Activated gamma-delta T cell (primary cell): Measurements from ENCODE around the gene PNMA8C.

Experiments
- DNase-seq: peaks from one replicate; lab custom pipeline; 2025; lab: John Stamatoyannopoulos, UW
- total RNA-seq, 2 donors: gene quantifications; one replicate each; lab custom pipeline; 2026; lab: John Stamatoyannopoulos, UW

The PNMA8C gene
- 0.13 to 0.20 reads per million in 2 donors for total RNA-seq

DNA sequence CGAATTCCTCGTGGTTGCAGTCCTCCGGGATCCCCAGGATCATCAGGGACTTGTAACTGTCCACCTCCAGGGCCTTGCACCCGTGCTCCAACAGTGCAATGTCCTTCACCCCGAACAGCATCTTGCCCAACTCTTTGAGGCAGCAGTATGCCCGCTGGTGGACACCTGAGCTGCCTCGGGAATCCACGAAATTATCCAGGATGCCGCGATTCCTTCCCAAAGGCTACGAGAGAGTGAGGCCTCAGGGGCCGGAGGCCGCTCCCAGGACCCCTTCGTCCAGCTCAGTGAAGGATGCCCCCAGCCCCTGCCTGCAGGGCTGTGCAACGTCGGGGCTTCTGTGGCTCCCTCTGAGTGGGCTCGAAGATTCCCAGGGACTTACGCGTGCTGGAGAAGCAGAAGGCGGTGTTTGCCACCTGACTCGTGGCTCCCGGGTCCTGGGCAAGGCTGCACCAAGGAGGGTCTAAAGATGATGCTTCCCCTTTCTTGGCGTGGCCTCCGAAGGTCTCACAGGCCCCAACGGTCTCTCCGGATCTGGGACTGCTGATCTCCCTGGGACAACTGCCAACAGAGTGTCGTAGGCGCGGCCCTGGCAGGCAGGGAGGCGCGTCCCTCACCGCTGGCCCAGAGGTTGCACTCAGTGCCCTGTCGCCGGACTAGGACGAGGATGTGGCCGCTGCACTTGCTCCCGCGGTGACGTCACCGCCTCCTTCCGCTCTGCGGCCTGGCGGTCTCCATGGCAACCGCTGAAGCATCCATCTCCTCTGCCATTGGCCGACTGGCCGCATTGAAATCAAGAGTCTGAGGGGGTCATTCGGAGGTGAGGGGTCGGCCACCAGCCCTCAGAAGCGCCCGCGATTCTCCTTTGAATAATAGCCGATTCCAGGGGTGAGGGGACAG, at the start of gene PNMA8C:
Gene PNMA8C, minus strand, starts transcription at position 698 of the 897 bp plus-strand sequence. Its CDS starts 577 bp downstream, at position 121.
- peak; percentile 28 for DNase-seq

DNA sequence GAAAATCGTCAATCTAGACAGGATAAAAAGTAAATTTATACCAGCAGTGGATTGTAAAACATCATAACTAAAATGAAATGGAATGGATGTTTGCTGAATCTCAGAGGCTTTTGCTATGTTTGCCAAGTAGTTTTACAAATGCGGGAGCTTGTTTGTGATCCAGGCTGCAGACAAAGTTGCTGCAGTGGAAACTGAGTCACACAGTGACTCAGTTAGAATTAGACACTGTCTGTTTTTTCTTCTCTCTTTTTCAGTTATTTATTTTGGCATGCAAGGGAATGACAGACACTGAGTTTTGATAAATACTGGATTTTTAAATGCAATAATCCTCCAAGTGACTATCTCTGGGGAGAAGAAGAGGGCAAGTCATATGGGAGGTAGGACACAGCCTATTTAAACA, 47.2 kb upstream of the PNMA8C start:
- no peak for DNase-seq

DNA sequence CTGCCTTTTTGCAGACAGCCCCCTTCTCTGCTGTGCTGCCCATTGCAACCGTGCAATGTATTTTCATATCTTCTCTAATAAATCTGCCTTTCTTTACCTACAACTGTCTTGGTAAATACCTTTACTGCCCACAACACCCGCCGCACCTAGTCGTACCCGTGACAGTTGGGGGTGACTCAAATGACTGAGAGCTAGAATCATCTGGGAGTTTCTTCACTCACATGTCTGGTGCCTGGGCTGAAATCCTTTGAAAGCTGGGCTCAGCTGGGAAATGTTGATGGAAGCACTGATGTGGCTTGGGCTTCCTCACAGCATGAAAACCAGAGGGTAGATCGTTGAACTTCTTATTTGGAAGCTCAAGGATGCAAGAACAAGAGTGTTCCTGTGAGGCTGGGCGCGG, 45.5 kb upstream of the PNMA8C start:
- no peak for DNase-seq

GRCh38 chr19:46472592-46472991, 43.9 kb upstream of the PNMA8C start:
- no peak for DNase-seq

DNA sequence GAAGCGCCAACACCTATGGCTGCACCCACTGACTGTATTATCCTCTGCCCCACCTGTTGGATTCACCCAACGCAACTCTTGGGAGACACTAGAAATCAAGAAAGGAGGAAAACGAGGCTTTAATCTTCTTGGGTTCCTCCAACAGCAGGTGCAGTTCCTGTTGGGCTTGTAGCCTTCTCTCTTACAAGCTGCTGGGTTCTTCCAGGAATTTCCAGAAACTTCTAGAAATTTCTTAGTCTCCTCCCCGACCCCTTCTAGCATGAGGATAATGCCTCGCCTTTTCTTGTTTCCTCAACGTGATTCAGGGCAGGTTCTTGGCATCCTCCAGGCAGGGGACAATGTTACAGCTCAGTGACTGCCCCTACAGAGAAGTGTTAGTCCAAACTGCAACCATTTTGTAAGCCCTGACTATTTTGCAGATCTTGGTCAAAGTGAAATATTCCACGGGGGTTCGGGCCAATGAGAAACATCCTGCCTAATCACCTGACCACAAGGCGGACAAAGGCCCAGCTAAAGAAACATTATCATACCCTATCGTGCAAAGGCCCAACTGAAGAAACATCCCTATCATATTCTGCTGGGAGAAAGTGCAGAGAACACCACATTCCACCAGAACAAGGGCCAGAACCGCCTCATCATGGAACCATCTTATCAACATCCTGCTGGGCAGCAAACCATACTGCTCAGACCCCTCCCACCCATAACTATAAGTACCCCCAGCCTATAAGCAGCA, 43.2 kb upstream of the PNMA8C start:
- DNase-seq, result no peak

- DNase-seq, result no peak
Observed at GRCh38 chr19:46471116-46471733, 42.5 kb upstream of the PNMA8C start, which contains the start of gene PNMA8A. PNMA8A (minus strand) TSS chr19:46471563; CDS start chr19:46471035, 528 bp downstream.

DNA sequence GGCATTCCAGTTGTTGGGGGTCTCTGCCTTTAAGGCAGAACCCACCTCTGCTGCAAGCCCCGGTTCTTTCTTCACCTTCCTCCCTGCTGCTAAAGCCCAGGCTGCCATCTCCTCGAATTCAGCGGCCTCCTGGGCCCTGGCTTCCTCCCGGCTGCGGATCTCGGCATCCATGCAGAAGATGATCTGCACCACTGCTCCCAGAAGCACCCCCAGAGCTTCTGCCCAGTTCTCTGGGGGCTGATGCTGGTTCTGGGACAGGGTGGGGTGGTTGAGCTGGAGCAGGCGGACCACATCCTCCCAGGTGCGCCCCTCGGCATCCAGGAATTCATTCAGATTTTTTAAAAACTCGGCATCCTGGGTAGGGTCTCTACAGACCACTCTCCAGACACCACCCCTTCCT, 41.6 kb upstream of the PNMA8C start:
- no peak for DNase-seq

DNA sequence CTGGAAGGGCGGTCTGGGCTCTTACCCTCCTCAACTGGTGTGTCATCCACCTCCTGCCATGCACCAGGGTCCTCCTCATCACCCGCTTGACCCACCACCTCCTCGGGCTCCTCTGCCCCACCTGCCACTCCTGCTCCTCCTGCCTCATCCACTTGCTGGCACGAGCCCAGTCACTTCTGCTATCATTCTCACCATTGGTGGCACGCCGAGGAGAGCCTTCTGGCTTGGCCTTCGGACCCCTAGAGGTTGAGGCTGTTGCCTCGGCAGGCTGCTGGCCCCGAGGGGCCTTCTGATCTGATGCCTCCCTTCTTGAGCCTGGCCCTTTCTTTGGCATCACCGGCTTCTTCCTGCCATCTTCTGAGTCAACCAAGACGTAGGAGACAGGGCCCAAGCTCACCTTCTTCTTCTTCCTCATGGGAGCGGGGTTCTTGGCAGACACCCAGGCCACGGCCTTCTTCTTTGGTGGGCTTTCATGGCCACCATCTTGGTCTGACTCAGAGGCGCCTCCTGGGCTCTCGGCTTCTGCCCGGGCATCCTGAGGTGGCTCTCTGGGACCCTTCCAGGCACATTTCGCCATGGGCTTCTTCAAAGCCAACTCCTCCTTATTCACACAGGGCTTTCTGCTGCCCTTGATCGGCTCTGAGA, 40.9 kb upstream of the PNMA8C start:
- DNase-seq, result no peak

DNA sequence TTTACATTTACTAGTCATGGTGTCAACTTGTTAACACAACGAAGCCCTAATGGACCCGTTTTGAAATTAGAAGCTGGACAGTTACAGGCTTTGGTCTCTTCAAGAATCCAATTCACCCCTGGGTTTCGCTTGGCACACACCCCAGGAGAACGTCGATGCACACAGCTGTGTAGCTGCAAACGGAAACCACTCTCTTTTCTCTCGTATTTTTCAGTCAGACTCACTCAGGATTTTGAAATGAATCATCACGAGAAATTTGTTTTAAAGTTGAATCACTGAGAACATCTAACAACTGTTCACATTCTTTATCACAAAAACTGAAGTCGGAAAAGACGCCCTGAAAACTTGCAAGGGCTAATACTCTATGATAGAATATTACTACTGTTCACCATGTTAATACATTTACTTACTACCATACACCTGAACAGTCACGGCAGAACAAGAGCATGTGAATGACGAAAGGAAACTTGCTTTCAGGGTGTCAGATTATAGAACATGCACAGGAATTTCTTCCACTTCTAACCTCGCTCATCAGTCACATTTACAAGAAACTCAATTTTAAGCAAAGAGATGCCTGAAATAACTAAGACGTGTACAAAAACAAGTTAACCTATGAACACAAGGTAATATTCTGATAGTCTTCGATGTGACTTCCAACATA, 37.9 kb upstream of the PNMA8C start:
- no peak for DNase-seq

- DNase-seq, result no peak
Observed at GRCh38 chr19:46463516-46463915, 34.8 kb upstream of the PNMA8C start.

GRCh38 chr19:46461537-46461936, 32.8 kb upstream of the PNMA8C start:
- DNase-seq, result no peak

GRCh38 chr19:46460981-46461380, 32.2 kb upstream of the PNMA8C start:
- no peak for DNase-seq

DNA sequence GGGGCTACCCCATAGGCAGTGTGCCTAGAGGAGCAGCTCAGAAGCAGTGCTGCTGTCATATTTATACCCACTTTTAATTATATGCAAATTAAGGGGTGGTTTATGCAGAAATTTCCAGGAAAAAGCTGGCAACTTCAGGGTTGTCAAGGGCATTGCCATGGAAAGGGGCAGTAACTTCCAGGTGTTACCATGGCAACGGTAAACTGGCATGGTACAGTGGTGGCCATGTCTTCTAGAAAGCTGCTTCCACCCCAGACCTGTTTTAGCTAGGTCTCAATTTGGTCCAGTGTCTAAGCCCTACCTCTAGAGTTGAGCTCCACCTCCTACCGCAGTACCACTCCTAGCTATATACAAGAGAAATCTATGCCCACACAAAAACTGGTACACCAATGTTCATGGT, 31.3 kb upstream of the PNMA8C start:
- no peak for DNase-seq

DNA sequence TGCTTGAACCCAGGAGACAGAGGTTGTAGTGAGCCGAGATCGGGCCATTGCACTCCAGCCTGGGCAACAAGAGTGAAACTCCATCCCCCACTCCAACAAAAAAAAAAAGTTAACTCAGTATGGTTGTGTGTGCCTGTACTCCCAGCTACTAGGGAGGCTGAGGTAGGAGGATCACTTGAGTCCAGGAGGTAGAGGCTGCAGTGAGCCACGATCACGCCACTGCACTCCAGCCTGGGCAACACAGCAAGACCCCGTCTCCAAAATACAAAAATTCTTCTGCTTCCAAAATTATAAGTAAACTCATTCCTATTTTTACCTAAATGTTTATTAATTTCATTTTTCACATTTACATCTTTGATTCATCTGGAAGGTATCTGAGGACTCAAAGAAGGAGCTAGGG, 28.2 kb upstream of the PNMA8C start:
- no peak for DNase-seq

- DNase-seq, result no peak
Observed at GRCh38 chr19:46454244-46454643, 25.5 kb upstream of the PNMA8C start.

- no peak for DNase-seq
Observed at GRCh38 chr19:46453661-46454060, 24.9 kb upstream of the PNMA8C start.

- no peak for DNase-seq
Observed at GRCh38 chr19:46452186-46452585, 23.4 kb upstream of the PNMA8C start.

GRCh38 chr19:46451352-46451751, 22.6 kb upstream of the PNMA8C start:
- no peak for DNase-seq

- DNase-seq, result no peak
Observed at GRCh38 chr19:46450737-46451136, 22.0 kb upstream of the PNMA8C start.

GRCh38 chr19:46449228-46449627, 20.5 kb upstream of the PNMA8C start:
- DNase-seq, result no peak

GRCh38 chr19:46448601-46449000, 19.9 kb upstream of the PNMA8C start:
- no peak for DNase-seq
